GM23338 (cell line): ENCODE measurements around the gene MXRA5. TPM values are rescaled to one million over a fixed set of nuclear protein-coding genes. Genes with fewer than 3 reads are reported as not detected.

Experiments used
- ATAC-seq: fragments of 200-7000 bp; cut with Tn5 transposase; 3 replicates; pipeline ENCODE4 v1.9.1; 2020
- DNase-seq: peaks from one replicate; pipeline ENCODE4 v3.0.0-alpha.2; 2015; ENCODE audit warnings: low spot score
- H2AFZ ChIP-seq: fragments of 200-600 bp; sonication (generic); 2 replicates; pipeline ENCODE4 v1.8.0; 2016; ENCODE audit warnings: antibody characterized with exemption, mild to moderate bottlenecking, moderate library complexity
- H3F3A ChIP-seq: fragments of 200-600 bp; sonication (generic); replicated peaks from 2 replicates; pipeline ENCODE4 v1.8.0; 2017; ENCODE audit warnings: antibody characterized with exemption, mixed run types, low read depth
- H3K27ac ChIP-seq: fragments of 200-600 bp; sonication (generic); 2 replicates; pipeline ENCODE4 v1.6.1; 2016; ENCODE audit warnings: low read depth
- H3K27me3 ChIP-seq: fragments of 200-600 bp; sonication (generic); 2 replicates; pipeline ENCODE4 v1.8.0; 2016; ENCODE audit warnings: mild to moderate bottlenecking, mixed run types, moderate library complexity; ENCODE audit not compliant: insufficient read depth
- H3K36me3 ChIP-seq: fragments of 200-600 bp; sonication (generic); 2 replicates; pipeline ENCODE4 v1.8.0; 2016; ENCODE audit warnings: mild to moderate bottlenecking; ENCODE audit not compliant: insufficient read depth
- H3K4me1 ChIP-seq: fragments of 200-600 bp; sonication (generic); 2 replicates; pipeline ENCODE4 v1.8.0; 2016; ENCODE audit warnings: mild to moderate bottlenecking, moderate library complexity; ENCODE audit not compliant: insufficient read depth
- H3K4me2 ChIP-seq: fragments of 200-600 bp; sonication (generic); 2 replicates; pipeline ENCODE4 v1.7.1; 2017; ENCODE audit warnings: mixed run types
- H3K4me3 ChIP-seq: fragments of 200-600 bp; sonication (generic); 2 replicates; pipeline ENCODE4 v1.6.1; 2016; ENCODE audit warnings: mixed run types
- H3K79me2 ChIP-seq: fragments of 200-600 bp; sonication (generic); replicated peaks from 2 replicates; pipeline ENCODE4 v1.8.0; 2017; ENCODE audit warnings: mild to moderate bottlenecking; ENCODE audit not compliant: insufficient read depth
- H3K9me2 ChIP-seq: fragments of 200-600 bp; sonication (generic); 2 replicates; pipeline ENCODE4 v1.8.0; 2017; ENCODE audit not compliant: insufficient read depth
- H4K20me1 ChIP-seq: fragments of 200-600 bp; sonication (generic); replicated peaks from 2 replicates; pipeline ENCODE4 v1.8.0; 2017; ENCODE audit warnings: mild to moderate bottlenecking; ENCODE audit not compliant: insufficient read depth
- H3K27ac Mint-ChIP-seq: 2 replicates; pipeline ENCODE4 v1.8.0; 2020; ENCODE audit warnings: inconsistent platforms, mild to moderate bottlenecking, moderate library complexity, mixed read lengths
- H3K27me3 Mint-ChIP-seq: 3 replicates; pipeline ENCODE4 v1.8.0; 2022; ENCODE audit warnings: low read depth, mild to moderate bottlenecking, moderate library complexity, mixed read lengths, inconsistent platforms; ENCODE audit not compliant: insufficient read depth, poor library complexity
- H3K36me3 Mint-ChIP-seq: 3 replicates; pipeline ENCODE4 v1.8.0; 2021; ENCODE audit warnings: low read depth, mild to moderate bottlenecking, inconsistent platforms, moderate library complexity, mixed read lengths
- H3K4me1 Mint-ChIP-seq: 3 replicates; pipeline ENCODE4 v1.8.0; 2020; ENCODE audit warnings: mild to moderate bottlenecking, inconsistent platforms, mixed read lengths
- H3K4me3 Mint-ChIP-seq: 3 replicates; pipeline ENCODE4 v1.8.0; 2021; ENCODE audit warnings: moderate library complexity, mild to moderate bottlenecking, inconsistent platforms, mixed read lengths
- H3K9me3 Mint-ChIP-seq: 3 replicates; pipeline ENCODE4 v1.8.0; 2020; ENCODE audit warnings: moderate library complexity, mild to moderate bottlenecking, inconsistent platforms, mixed read lengths
- CREB1 ChIP-seq: fragments of 250-450 bp; sonication (Bioruptor Pico); IDR thresholded peaks from 2 replicates; pipeline ENCODE4 v1.5.0; 2020; ENCODE audit warnings: low read depth, mild to moderate bottlenecking, moderate library complexity
- EZH2 ChIP-seq: fragments of 200-600 bp; sonication (generic); IDR thresholded peaks from one replicate; pipeline ENCODE4 v1.8.0; 2017; ENCODE audit warnings: antibody characterized with exemption, mild to moderate bottlenecking, low read depth; ENCODE audit not compliant: unreplicated experiment
- EZH2phosphoT487 ChIP-seq: fragments of 200-600 bp; sonication (generic); IDR thresholded peaks from one replicate; pipeline ENCODE4 v1.8.1; 2018; ENCODE audit warnings: antibody characterized with exemption; ENCODE audit not compliant: unreplicated experiment
- JUNB ChIP-seq: IDR thresholded peaks from one replicate; pipeline ENCODE4 v1.6.1; 2016; ENCODE audit warnings: antibody characterized with exemption; ENCODE audit not compliant: unreplicated experiment
- POLR2AphosphoS5 ChIP-seq: IDR thresholded peaks from 2 replicates; pipeline ENCODE4 v1.6.1; 2016; ENCODE audit warnings: antibody characterized with exemption, low read depth
- ZNF114 ChIP-seq: fragments of 250-450 bp; sonication (Bioruptor Pico); IDR thresholded peaks from 2 replicates; pipeline ENCODE4 v1.5.0; 2020; ENCODE audit warnings: mild to moderate bottlenecking, moderate library complexity
- ZNF331 ChIP-seq: fragments of 250-450 bp; sonication (Bioruptor Pico); IDR thresholded peaks from 2 replicates; pipeline ENCODE4 v1.5.0; 2020; ENCODE audit warnings: low read depth, mild to moderate bottlenecking, moderate library complexity
- polyA plus RNA-seq: library from polyadenylated mRNA; unstranded; fragments of >200 nt; fragmentation: Nextera tagmentation; extraction: Ambion mirVana; gene quantifications from 2 replicates; pipeline ENCODE4 v1.2.1, GENCODE V29; 2016
- total RNA-seq: library from RNA; depleted of rRNA; stranded (reverse); fragments of >200 nt; shearing (Covaris generic); gene quantifications from 2 replicates; pipeline ENCODE4 v1.2.3, GENCODE V29; 2014
- TF ChIP-seq, protein P1 (sequence below): fragments of 250-450 bp; sonication (Bioruptor Pico); IDR thresholded peaks from 2 replicates; pipeline ENCODE4 v1.5.0; 2020; ENCODE audit warnings: mild to moderate bottlenecking, moderate library complexity
- TF ChIP-seq, protein P2 (sequence below): IDR thresholded peaks from 2 replicates; pipeline ENCODE4 v1.6.1; 2016; ENCODE audit warnings: antibody characterized with exemption
- TF ChIP-seq, protein P3 (sequence below): IDR thresholded peaks from one replicate; pipeline ENCODE4 v1.6.1; 2018; ENCODE audit warnings: antibody characterized with exemption; ENCODE audit not compliant: unreplicated experiment

Gene MXRA5
- total and polyA plus RNA-seq, 2 experiments from 2014 or later = 0.45 to 2.6 TPM

DNA sequence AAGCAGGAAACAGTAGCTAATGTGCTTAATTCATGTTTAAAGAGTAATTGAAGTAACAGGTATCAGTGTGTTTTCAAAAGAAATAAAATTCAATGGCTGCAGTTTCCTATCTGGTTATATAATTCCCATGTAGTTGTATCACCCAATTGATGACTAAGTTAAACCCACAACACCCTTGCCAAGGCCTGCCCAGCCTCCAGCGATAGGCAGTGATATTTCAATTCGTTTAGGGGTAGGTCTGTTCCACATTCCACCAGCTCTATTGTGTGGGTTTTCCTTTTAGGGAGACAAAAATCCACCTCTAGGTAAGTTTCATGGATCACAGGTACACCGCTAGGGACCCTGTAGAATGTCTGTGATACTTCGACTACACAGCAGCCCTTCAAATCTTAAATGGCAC is 24.7 kb upstream of the MXRA5 start (continued):
- TF ChIP-seq, protein P1, sequence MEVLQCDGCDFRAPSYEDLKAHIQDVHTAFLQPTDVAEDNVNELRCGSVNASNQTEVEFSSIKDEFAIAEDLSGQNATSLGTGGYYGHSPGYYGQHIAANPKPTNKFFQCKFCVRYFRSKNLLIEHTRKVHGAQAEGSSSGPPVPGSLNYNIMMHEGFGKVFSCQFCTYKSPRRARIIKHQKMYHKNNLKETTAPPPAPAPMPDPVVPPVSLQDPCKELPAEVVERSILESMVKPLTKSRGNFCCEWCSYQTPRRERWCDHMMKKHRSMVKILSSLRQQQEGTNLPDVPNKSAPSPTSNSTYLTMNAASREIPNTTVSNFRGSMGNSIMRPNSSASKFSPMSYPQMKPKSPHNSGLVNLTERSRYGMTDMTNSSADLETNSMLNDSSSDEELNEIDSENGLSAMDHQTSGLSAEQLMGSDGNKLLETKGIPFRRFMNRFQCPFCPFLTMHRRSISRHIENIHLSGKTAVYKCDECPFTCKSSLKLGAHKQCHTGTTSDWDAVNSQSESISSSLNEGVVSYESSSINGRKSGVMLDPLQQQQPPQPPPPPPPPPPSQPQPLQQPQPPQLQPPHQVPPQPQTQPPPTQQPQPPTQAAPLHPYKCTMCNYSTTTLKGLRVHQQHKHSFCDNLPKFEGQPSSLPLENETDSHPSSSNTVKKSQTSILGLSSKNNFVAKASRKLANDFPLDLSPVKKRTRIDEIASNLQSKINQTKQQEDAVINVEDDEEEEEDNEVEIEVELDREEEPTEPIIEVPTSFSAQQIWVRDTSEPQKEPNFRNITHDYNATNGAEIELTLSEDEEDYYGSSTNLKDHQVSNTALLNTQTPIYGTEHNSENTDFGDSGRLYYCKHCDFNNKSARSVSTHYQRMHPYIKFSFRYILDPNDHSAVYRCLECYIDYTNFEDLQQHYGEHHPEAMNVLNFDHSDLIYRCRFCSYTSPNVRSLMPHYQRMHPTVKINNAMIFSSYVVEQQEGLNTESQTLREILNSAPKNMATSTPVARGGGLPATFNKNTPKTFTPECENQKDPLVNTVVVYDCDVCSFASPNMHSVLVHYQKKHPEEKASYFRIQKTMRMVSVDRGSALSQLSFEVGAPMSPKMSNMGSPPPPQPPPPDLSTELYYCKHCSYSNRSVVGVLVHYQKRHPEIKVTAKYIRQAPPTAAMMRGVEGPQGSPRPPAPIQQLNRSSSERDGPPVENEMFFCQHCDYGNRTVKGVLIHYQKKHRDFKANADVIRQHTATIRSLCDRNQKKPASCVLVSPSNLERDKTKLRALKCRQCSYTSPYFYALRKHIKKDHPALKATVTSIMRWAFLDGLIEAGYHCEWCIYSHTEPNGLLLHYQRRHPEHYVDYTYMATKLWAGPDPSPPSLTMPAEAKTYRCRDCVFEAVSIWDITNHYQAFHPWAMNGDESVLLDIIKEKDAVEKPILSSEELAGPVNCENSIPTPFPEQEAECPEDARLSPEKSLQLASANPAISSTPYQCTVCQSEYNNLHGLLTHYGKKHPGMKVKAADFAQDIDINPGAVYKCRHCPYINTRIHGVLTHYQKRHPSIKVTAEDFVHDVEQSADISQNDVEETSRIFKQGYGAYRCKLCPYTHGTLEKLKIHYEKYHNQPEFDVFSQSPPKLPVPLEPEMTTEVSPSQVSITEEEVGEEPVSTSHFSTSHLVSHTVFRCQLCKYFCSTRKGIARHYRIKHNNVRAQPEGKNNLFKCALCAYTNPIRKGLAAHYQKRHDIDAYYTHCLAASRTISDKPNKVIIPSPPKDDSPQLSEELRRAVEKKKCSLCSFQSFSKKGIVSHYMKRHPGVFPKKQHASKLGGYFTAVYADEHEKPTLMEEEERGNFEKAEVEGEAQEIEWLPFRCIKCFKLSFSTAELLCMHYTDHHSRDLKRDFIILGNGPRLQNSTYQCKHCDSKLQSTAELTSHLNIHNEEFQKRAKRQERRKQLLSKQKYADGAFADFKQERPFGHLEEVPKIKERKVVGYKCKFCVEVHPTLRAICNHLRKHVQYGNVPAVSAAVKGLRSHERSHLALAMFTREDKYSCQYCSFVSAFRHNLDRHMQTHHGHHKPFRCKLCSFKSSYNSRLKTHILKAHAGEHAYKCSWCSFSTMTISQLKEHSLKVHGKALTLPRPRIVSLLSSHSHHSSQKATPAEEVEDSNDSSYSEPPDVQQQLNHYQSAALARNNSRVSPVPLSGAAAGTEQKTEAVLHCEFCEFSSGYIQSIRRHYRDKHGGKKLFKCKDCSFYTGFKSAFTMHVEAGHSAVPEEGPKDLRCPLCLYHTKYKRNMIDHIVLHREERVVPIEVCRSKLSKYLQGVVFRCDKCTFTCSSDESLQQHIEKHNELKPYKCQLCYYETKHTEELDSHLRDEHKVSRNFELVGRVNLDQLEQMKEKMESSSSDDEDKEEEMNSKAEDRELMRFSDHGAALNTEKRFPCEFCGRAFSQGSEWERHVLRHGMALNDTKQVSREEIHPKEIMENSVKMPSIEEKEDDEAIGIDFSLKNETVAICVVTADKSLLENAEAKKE = no peak
- TF ChIP-seq POLR2AphosphoS5 (no peak), CREB1 (CRISPR knock-in tag) (no peak), JUNB (no peak)

DNA sequence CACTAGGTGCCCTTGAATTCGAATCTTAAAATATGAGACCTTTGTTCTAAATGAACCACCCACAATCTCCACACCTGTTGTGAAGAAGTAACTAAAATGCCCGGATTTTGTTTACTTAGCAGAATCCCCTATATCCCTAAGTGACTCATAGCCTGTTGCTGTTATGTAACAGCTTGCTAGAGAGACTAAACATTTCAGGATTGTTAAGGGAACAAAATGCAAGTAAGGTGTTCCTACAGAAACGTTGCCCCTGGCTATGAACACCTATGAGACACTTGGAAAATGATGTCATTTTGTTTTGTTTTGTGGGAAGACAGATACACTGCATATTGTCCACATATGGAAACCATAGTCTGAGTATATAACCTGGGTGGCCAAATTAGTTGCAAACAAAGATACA is 24.2 kb upstream of the MXRA5 start:
- ATAC-seq (no peak), DNase-seq (no peak)
- Histone ChIP-seq H4K20me1 (no peaks in the 10 kb centered on the region), H3K36me3 (no peaks in the 10 kb centered on the region), H3K27me3 (no peaks in the 10 kb centered on the region), H3K9me2 (no peaks in the 10 kb centered on the region), H3K4me2 (no peak overlapping the region), H3K27ac (no peak overlapping the region), H3F3A (no peaks in the 10 kb centered on the region), H3K4me1 (no peaks in the 10 kb centered on the region), H2AFZ (no peak overlapping the region), H3K4me3 (no peak overlapping the region), H3K79me2 (no peaks in the 10 kb centered on the region)
- H3K9me3 Mint-ChIP-seq = peaks cover 4% of the 10 kb centered on the region; the same call in 2 of the 3 replicates
- no peaks in the 10 kb centered on the region for H3K36me3 Mint-ChIP-seq
- no peak overlapping the region for H3K4me3 Mint-ChIP-seq
- H3K27me3 Mint-ChIP-seq = no peaks in the 10 kb centered on the region
- H3K27ac Mint-ChIP-seq = no peak overlapping the region
- no peaks in the 10 kb centered on the region for H3K4me1 Mint-ChIP-seq
- TF ChIP-seq, protein P2, sequence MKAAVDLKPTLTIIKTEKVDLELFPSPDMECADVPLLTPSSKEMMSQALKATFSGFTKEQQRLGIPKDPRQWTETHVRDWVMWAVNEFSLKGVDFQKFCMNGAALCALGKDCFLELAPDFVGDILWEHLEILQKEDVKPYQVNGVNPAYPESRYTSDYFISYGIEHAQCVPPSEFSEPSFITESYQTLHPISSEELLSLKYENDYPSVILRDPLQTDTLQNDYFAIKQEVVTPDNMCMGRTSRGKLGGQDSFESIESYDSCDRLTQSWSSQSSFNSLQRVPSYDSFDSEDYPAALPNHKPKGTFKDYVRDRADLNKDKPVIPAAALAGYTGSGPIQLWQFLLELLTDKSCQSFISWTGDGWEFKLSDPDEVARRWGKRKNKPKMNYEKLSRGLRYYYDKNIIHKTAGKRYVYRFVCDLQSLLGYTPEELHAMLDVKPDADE = no peak
- no peak for TF ChIP-seq ZNF331 (CRISPR knock-in tag)
- TF ChIP-seq, protein P3, sequence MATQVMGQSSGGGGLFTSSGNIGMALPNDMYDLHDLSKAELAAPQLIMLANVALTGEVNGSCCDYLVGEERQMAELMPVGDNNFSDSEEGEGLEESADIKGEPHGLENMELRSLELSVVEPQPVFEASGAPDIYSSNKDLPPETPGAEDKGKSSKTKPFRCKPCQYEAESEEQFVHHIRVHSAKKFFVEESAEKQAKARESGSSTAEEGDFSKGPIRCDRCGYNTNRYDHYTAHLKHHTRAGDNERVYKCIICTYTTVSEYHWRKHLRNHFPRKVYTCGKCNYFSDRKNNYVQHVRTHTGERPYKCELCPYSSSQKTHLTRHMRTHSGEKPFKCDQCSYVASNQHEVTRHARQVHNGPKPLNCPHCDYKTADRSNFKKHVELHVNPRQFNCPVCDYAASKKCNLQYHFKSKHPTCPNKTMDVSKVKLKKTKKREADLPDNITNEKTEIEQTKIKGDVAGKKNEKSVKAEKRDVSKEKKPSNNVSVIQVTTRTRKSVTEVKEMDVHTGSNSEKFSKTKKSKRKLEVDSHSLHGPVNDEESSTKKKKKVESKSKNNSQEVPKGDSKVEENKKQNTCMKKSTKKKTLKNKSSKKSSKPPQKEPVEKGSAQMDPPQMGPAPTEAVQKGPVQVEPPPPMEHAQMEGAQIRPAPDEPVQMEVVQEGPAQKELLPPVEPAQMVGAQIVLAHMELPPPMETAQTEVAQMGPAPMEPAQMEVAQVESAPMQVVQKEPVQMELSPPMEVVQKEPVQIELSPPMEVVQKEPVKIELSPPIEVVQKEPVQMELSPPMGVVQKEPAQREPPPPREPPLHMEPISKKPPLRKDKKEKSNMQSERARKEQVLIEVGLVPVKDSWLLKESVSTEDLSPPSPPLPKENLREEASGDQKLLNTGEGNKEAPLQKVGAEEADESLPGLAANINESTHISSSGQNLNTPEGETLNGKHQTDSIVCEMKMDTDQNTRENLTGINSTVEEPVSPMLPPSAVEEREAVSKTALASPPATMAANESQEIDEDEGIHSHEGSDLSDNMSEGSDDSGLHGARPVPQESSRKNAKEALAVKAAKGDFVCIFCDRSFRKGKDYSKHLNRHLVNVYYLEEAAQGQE = no peak
- no peak for TF ChIP-seq EZH2phosphoT487
- no peak for TF ChIP-seq POLR2AphosphoS5
- TF ChIP-seq EZH2 = no peak
- TF ChIP-seq ZNF114 (CRISPR knock-in tag) = no peak
- TF ChIP-seq JUNB = no peak
- no peak for TF ChIP-seq CREB1 (CRISPR knock-in tag)
